ENCODE results near the gene SEPTIN5. TPM values are rescaled to one million over a fixed set of nuclear protein-coding genes. Genes with fewer than 3 reads are reported as not detected.

Gene SEPTIN5
- total and polyA plus RNA-seq, 12 donors = 3.7 to 73.4 (median 14.9) TPM

GRCh38 chr22:19751497-19752245 lies 37.4 kb downstream of the SEPTIN5 start:
- H3K27me3 ChIP-seq = peaks cover 32% of the 10 kb centered on the region
- no peaks in the 10 kb centered on the region for H3K9me3 ChIP-seq (replicated peaks in 1 of 3)
- no peak for DNase-seq
- H3K36me3 ChIP-seq (replicated peaks in 1 of 2) = no peaks in the 10 kb centered on the region
- intact Hi-C loops (cut with DNase I) = no loop called here
- whole genome bisulfite sequencing, 4 donors = 76 to 88% (median 84%) methylated on average over 8 to 14 of the region's 14 CpGs
- H3K4me3 ChIP-seq = no peak overlapping the region
- peaks cover 0 to 3% of the 10 kb centered on the region in 2 donors for H3K4me1 ChIP-seq (replicated peaks in 1 of 2)
- TF ChIP-seq CTCF (IDR thresholded peaks at IDR 0.05) (no peak), POLR2A (IDR thresholded peaks at IDR 0.05) (no peak)
- H3K27ac ChIP-seq = no peak overlapping the region

- WGBS, 4 donors = 68 to 85% (median 80%) methylated on average over 8 to 10 of the region's 10 CpGs
Observed at GRCh38 chr22:19753090-19753842, 39.0 kb downstream of the SEPTIN5 start.

GRCh38 chr22:19753996-19754700 lies 39.8 kb downstream of the SEPTIN5 start:
- Histone ChIP-seq H3K4me3 (no peak overlapping the region), H3K27ac (no peak overlapping the region), H3K36me3 (replicated peaks in 1 of 2) (no peaks in the 10 kb centered on the region), H3K27me3 (peaks cover 50% of the 10 kb centered on the region), H3K9me3 (replicated peaks in 1 of 3) (no peaks in the 10 kb centered on the region), H3K4me1 (replicated peaks in 1 of 2) (peaks cover 5 to 8% of the 10 kb centered on the region in 2 donors)
- TF ChIP-seq CTCF (IDR thresholded peaks at IDR 0.05) (no peak), POLR2A (IDR thresholded peaks at IDR 0.05) (no peak)
- WGBS, 4 donors = 53 to 72% (median 71%) methylated on average over 5 to 14 of the region's 14 CpGs
- intact Hi-C loops (cut with DNase I) = no loop called here
- DNase-seq = no peak

More at GRCh38 chr22:19753090-19753842, 39.0 kb downstream of the SEPTIN5 start:
- H3K27ac ChIP-seq = no peak overlapping the region
- H3K9me3 ChIP-seq (replicated peaks in 1 of 3) = no peaks in the 10 kb centered on the region
- H3K27me3 ChIP-seq = peaks cover 41% of the 10 kb centered on the region
- intact Hi-C loops (cut with DNase I) = no loop called here
- no peak for DNase-seq
- no peaks in the 10 kb centered on the region for H3K36me3 ChIP-seq (replicated peaks in 1 of 2)
- H3K4me1 ChIP-seq (replicated peaks in 1 of 2) = peaks cover 5 to 8% of the 10 kb centered on the region in 2 donors
- no peak for TF ChIP-seq CTCF (IDR thresholded peaks at IDR 0.05)
- no peak for TF ChIP-seq POLR2A (IDR thresholded peaks at IDR 0.05)
- no peak overlapping the region for H3K4me3 ChIP-seq

- no peak overlapping the region for H3K4me3 ChIP-seq
- H3K9me3 ChIP-seq (replicated peaks in 1 of 3) = no peaks in the 10 kb centered on the region
- H3K27ac ChIP-seq = no peak overlapping the region
- TF ChIP-seq CTCF (IDR thresholded peaks at IDR 0.05) (no peak), POLR2A (IDR thresholded peaks at IDR 0.05) (no peak)
- H3K36me3 ChIP-seq (replicated peaks in 1 of 2) = no peaks in the 10 kb centered on the region
- H3K4me1 ChIP-seq (replicated peaks in 1 of 2) = peaks cover 5 to 8% of the 10 kb centered on the region in 2 donors
- DNase-seq = no peak
- intact Hi-C loops (cut with DNase I) = no loop called here
- peaks cover 56% of the 10 kb centered on the region for H3K27me3 ChIP-seq
- WGBS, 4 donors = 41 to 61% (median 47%) methylated on average over 8 to 14 of the region's 14 CpGs
Observed at GRCh38 chr22:19754701-19755144, 40.4 kb downstream of the SEPTIN5 start.
